Lung (tissue), 12 donors: ENCODE results near the gene GADD45GIP1. TPM values are rescaled to one million over a fixed set of nuclear protein-coding genes. Genes with fewer than 3 reads are reported as not detected.
A peak's percentile ranks its signal among the peaks of the same experiment; 100 is the strongest.

ENCODE experiments used
- ATAC-seq: fragments of 200-7000 bp; cut with Tn5 transposase; one replicate; pipeline ENCODE4 v1.9.1; 2020; ENCODE audit warnings: moderate number of reproducible peaks; ENCODE audit not compliant: insufficient read depth, low FRiP score
- DNase-seq, 3 donors: peaks; one replicate each; pipeline ENCODE4 v3.0.0-alpha.2; 2013 to 2017
- H3K27ac ChIP-seq, 2 donors: one replicate each; pipeline ENCODE4 v1.5.1; 2013; ENCODE audit warnings: mild to moderate bottlenecking in 2 of 2, moderate library complexity in 2 of 2, control low read depth in 1 of 2, inconsistent platforms in 1 of 2, low read depth in 1 of 2, low read length in 1 of 2
- H3K27me3 ChIP-seq, 3 donors: one replicate each; pipeline ENCODE4 v1.5.1; 2013; ENCODE audit warnings: low read length in 2 of 3; ENCODE audit not compliant: control insufficient read depth in 3 of 3, insufficient read depth in 3 of 3
- H3K36me3 ChIP-seq, 4 donors: one replicate each; pipeline ENCODE4 v1.5.1; 2013; ENCODE audit warnings: low read length in 4 of 4, mild to moderate bottlenecking in 1 of 4, moderate library complexity in 1 of 4; ENCODE audit not compliant: control insufficient read depth in 4 of 4, insufficient read depth in 4 of 4
- H3K4me1 ChIP-seq, 5 donors: one replicate each; pipeline ENCODE4 v1.5.1; 2013; ENCODE audit warnings: low read length in 5 of 5, mild to moderate bottlenecking in 2 of 5, moderate library complexity in 1 of 5; ENCODE audit not compliant: control insufficient read depth in 5 of 5, insufficient read depth in 5 of 5
- H3K4me3 ChIP-seq: one replicate; pipeline ENCODE4 v1.5.1; 2013; ENCODE audit warnings: mild to moderate bottlenecking, control low read depth, moderate library complexity
- H3K9ac ChIP-seq, 2 donors: one replicate each; pipeline ENCODE4 v1.5.1; 2013; ENCODE audit warnings: low read length in 2 of 2, control low read depth in 1 of 2; ENCODE audit not compliant: insufficient read depth in 1 of 2
- H3K9me3 ChIP-seq, 4 donors: one replicate each; pipeline ENCODE4 v1.5.1; 2013; ENCODE audit warnings: low read length in 3 of 4, mild to moderate bottlenecking in 1 of 4, moderate library complexity in 1 of 4; ENCODE audit not compliant: control insufficient read depth in 4 of 4, insufficient read depth in 3 of 4
- CTCF ChIP-seq: IDR thresholded peaks from 2 replicates; pipeline ENCODE4 v1.5.1; 2012; ENCODE audit warnings: mild to moderate bottlenecking; ENCODE audit errors: control extremely low read depth, extremely low read depth
- WGBS, 2 donors: extraction: QIAGEN DNeasy Blood & Tissue Kit; methylation state at CpG; one replicate each; pipeline ENCODE4 v1.1.7; 2013; 5-methylcytosine and 5-hydroxymethylcytosine counted together
- polyA plus RNA-seq, 2 donors: library from polyadenylated mRNA; stranded (reverse); fragments of 200-250 nt; gene quantifications; one replicate each; pipeline ENCODE4 v1.2.1, GENCODE V29; 2013
- total RNA-seq, 2 donors: library from RNA; depleted of rRNA in 1 of 2; stranded (reverse); fragments of >200 nt in 1 of 2; gene quantifications; one replicate each; pipeline ENCODE4 v1.2.1, GENCODE V29; 2014 to 2021
- donor health status: control.
- donor health status: control.
- donor health status: Bipolar disorder and iron deficiency.
- donor health status: healthy.
- donor health status: DM: yes; HTN: yes; CAD: no.

Gene GADD45GIP1
- total and polyA plus RNA-seq, 4 donors = 14.9 to 69.0 (median 36.3) TPM

DNA sequence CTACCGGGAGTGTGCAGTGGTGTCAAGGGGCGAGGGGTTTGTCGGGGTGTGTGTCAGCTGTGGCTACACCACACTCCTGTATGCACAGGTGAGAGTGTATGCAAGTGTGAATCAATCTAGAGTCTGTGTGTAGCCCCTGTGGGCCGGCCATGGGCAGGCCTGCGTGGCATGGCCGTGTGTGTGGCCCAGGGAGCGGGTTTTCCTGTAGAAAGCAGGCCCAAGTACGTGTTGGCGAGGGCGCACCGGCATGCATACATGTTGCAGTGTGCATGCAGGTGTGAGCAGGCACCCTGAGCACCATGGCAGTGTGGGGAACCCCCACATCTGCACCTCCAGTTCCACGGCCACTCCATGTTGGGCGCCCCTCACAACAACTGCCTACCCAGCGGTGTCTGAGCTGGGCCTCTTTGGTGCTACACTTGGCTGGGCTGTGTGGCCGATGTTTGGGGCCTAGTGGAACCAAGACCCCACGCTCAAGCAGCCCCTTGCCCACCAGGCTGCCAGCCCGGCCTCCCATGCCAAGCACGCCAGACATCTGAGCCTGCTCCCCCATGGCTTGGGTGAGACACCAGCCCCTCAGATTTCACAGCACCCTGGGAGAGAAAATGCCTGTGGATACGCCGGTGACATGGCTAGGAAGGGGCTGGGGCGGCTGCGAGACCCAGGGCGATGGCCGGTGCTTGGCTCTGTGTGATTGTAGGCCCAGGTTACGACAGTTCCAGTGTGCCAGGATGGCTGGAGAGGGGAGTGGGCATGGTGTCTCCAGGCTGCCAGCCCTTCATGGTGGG, 40.4 kb upstream of the GADD45GIP1 start:
- Histone ChIP-seq H3K9ac (peak overlapping the region in 1 of 2 donors; percentile 42), H3K27me3 (peaks cover 0 to 2% (median 0%) of the 10 kb centered on the region in 3 donors), H3K9me3 (peaks cover 0 to 2% (median 0%) of the 10 kb centered on the region in 4 donors), H3K4me3 (peak overlapping the region; percentile 84), H3K4me1 (peaks cover 0 to 46% (median 28%) of the 10 kb centered on the region in 5 donors), H3K27ac (peak overlapping the region in 1 of 2 donors; percentile 88), H3K36me3 (peaks cover 0 to 10% (median 4%) of the 10 kb centered on the region in 4 donors)
- no peak for TF ChIP-seq CTCF
- 69 to 89% methylated on average over 25 of the region's 25 CpGs for WGBS, 2 donors
- ATAC-seq (no peak), DNase-seq (no peak)

- ATAC-seq = peak; percentile 16
- Histone ChIP-seq H3K4me1 (peaks cover 0 to 40% (median 27%) of the 10 kb centered on the region in 5 donors), H3K9ac (peak overlapping the region; percentile 25 to 42)
These were observed 39.5 kb upstream of the GADD45GIP1 start for GRCh38 chr19:12996406-12997094.

GRCh38 chr19:12995596-12996405, 38.8 kb upstream of the GADD45GIP1 start:
- peak overlapping the region; percentile 74 to 96 for H3K27ac ChIP-seq
- H3K9me3 ChIP-seq = peaks cover 0 to 2% (median 0%) of the 10 kb centered on the region in 4 donors
- H3K36me3 ChIP-seq = peaks cover 0 to 10% (median 1%) of the 10 kb centered on the region in 4 donors
- peak overlapping the region; percentile 84 for H3K4me3 ChIP-seq
- WGBS, 2 donors = 1% methylated on average over 53 to 129 of the region's 129 CpGs
- H3K4me1 ChIP-seq = peaks cover 0 to 32% (median 21%) of the 10 kb centered on the region in 5 donors
- no peak for DNase-seq
- ATAC-seq = peak; percentile 28
- H3K9ac ChIP-seq = peak overlapping the region; percentile 25 to 55
- H3K27me3 ChIP-seq = peaks cover 0 to 2% (median 0%) of the 10 kb centered on the region in 3 donors
- no peak for TF ChIP-seq CTCF

More at GRCh38 chr19:12996406-12997094, 39.5 kb upstream of the GADD45GIP1 start:
- DNase-seq = peak; percentile 62 to 72 (median 64)
- peak overlapping the region; percentile 84 for H3K4me3 ChIP-seq
- no peak for TF ChIP-seq CTCF
- H3K9me3 ChIP-seq = peaks cover 0 to 2% (median 0%) of the 10 kb centered on the region in 4 donors
- H3K27ac ChIP-seq = peak overlapping the region; percentile 74 to 96
- 16 to 25% methylated on average over 47 to 52 of the region's 52 CpGs for WGBS, 2 donors
- H3K36me3 ChIP-seq = peaks cover 0 to 10% (median 4%) of the 10 kb centered on the region in 4 donors
- H3K27me3 ChIP-seq = peaks cover 0 to 2% (median 0%) of the 10 kb centered on the region in 3 donors
